Gastrocnemius medialis (tissue), 4 donors: ENCODE results near the gene TRIO.

Experiments
- POLR2A ChIP-seq, 2 donors: fragments of 450-650 bp; IDR thresholded peaks; one replicate each; pipeline ENCODE4 v1.6.1; 2017; ENCODE audit warnings: antibody characterized with exemption in 2 of 2, mild to moderate bottlenecking in 2 of 2, moderate library complexity in 2 of 2
- TF ChIP-seq, protein P1 (sequence below), 5 experiments: fragments of 450-650 bp in 3 of 5; fragments of 200-600 bp in 2 of 5; sonication (generic) in 2 of 5; IDR thresholded peaks in 4 of 5; conservative IDR thresholded peaks in 1 of 5; 1 replicate in 4 of 5; 2 replicates in 1 of 5; pipeline ENCODE4 v1.5.1; 2016 to 2019; ENCODE audit warnings: antibody characterized with exemption in 5 of 5, mild to moderate bottlenecking in 3 of 5, moderate library complexity in 3 of 5

DNA sequence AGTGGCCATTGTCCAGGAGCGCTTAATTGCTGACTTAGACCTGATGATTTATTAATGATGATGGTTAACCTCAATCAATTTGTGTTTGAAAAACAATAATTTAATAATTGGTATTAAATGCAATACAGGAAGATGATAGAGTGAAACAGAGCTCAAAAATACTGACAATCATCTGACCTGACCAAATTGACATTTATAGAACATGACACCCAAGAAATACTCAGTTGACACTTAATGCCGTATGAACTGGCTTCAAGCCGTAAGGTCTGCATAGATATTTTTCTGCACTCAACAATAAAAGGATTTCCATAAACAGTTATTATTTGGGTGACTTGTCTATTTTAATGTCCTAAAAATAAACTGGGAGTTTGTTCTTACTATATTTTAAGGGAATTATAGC lies 159.2 kb downstream of the TRIO start:
- TF ChIP-seq POLR2A (IDR thresholded peaks at IDR 0.05), result no peak
- TF ChIP-seq, protein P1, sequence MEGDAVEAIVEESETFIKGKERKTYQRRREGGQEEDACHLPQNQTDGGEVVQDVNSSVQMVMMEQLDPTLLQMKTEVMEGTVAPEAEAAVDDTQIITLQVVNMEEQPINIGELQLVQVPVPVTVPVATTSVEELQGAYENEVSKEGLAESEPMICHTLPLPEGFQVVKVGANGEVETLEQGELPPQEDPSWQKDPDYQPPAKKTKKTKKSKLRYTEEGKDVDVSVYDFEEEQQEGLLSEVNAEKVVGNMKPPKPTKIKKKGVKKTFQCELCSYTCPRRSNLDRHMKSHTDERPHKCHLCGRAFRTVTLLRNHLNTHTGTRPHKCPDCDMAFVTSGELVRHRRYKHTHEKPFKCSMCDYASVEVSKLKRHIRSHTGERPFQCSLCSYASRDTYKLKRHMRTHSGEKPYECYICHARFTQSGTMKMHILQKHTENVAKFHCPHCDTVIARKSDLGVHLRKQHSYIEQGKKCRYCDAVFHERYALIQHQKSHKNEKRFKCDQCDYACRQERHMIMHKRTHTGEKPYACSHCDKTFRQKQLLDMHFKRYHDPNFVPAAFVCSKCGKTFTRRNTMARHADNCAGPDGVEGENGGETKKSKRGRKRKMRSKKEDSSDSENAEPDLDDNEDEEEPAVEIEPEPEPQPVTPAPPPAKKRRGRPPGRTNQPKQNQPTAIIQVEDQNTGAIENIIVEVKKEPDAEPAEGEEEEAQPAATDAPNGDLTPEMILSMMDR (IDR thresholded peaks at IDR 0.05 in 4 of 5, conservative IDR thresholded peaks at IDR 0.05 in 1 of 5), result no peak
